Measurements from ENCODE around the gene BACH2.

The BACH2 gene

DNA sequence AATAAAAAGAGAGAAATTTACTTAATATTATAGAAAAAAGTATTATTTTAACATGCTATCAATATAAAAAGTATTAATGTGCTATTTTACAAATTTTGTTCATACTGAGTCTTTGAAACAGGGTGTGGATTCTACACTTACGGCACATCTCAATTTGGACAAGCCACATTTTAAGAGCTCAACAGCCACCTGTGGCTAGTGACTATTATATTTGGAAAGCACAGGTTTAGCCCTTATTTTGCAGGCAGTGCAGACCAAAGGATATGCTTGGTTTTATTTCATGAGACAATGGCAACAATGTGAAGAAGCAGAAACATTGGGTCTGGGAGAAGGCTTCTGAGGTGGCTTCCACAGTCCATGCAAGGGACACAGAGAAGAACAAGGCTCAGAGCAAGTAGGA lies 74.6 kb downstream of the BACH2 start:
- no peak overlapping the region for H3K4me3 ChIP-seq (ENCODE audit: extremely low read depth, insufficient read depth, low read length, poor library complexity, severe bottlenecking)
- H3K27ac ChIP-seq (ENCODE audit: low read depth, low read length, severe bottlenecking), result no peak overlapping the region
- peaks cover 21% of the 10 kb centered on the region for H3K9me3 ChIP-seq (ENCODE audit: control insufficient read depth, low read length)
- H3K4me1 ChIP-seq (ENCODE audit: control insufficient read depth, insufficient read depth, low read length, poor library complexity, severe bottlenecking), result peaks cover 43% of the 10 kb centered on the region
- WGBS, 2 experiments (ENCODE audit: insufficient coverage in 2 of 2), result 100% methylated on average over 1 of the region's 1 CpG; no CpG with 5 or more reads in 1 of the 2 experiments
- no peaks in the 10 kb centered on the region for H3K36me3 ChIP-seq (ENCODE audit: control insufficient read depth, insufficient read depth, low read length)

DNA sequence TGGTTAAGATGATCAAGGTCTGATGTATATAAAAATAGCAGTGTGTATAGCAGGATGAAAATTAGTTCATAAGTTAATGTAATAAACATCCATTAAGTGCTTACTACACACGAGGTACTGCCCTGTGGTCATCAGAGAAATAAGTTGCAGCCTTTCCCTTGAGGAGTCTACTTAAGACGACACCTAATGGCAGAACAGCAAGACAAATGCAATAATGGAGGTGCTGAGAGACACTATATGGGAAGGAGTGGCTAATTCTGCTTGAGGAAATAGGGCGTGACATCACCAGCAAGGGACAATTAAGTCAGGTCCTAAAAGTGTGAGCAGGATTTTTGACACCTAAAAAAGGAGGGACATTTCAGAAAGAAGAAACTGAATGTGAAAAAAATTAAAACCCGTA lies 75.2 kb downstream of the BACH2 start:
- no peak overlapping the region for H3K4me3 ChIP-seq (ENCODE audit: extremely low read depth, insufficient read depth, low read length, poor library complexity, severe bottlenecking)
- H3K4me1 ChIP-seq (ENCODE audit: control insufficient read depth, insufficient read depth, low read length, poor library complexity, severe bottlenecking), result peaks cover 44% of the 10 kb centered on the region
- H3K36me3 ChIP-seq (ENCODE audit: control insufficient read depth, insufficient read depth, low read length), result no peaks in the 10 kb centered on the region
- no peak overlapping the region for H3K27ac ChIP-seq (ENCODE audit: low read depth, low read length, severe bottlenecking)
- peaks cover 21% of the 10 kb centered on the region for H3K9me3 ChIP-seq (ENCODE audit: control insufficient read depth, low read length)
- 83 to 90% methylated on average over 3 to 4 of the region's 4 CpGs for WGBS, 2 experiments (ENCODE audit: insufficient coverage in 2 of 2)

DNA sequence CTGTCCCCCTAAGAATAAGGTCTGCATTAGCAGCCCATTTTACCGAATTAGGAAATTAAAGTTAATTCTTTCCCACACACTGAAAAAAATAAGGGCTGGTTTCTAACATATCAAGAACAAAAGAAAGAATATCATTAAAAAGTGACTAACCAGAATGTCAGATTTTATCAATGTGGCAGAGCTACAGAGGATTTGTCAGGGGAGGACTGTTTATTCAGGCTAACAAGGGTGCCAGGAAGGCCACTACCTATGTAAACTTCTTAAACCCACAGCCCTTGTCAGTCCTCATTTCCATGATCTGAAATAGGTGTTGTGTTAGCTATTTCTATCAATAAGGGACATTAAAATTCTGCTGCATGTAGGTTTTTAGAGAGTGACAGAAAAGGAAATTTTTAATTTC lies 76.4 kb downstream of the BACH2 start:
- Histone ChIP-seq H3K4me1 (ENCODE audit: control insufficient read depth, insufficient read depth, low read length, poor library complexity, severe bottlenecking) (peaks cover 49% of the 10 kb centered on the region), H3K4me3 (ENCODE audit: extremely low read depth, insufficient read depth, low read length, poor library complexity, severe bottlenecking) (no peak overlapping the region), H3K9me3 (ENCODE audit: control insufficient read depth, low read length) (peaks cover 21% of the 10 kb centered on the region), H3K27ac (ENCODE audit: low read depth, low read length, severe bottlenecking) (peak overlapping the region; percentile 99), H3K36me3 (ENCODE audit: control insufficient read depth, insufficient read depth, low read length) (no peaks in the 10 kb centered on the region)
- no CpG with 5 or more reads among the region's 1 CpG for WGBS, 2 experiments (ENCODE audit: insufficient coverage in 2 of 2)

DNA sequence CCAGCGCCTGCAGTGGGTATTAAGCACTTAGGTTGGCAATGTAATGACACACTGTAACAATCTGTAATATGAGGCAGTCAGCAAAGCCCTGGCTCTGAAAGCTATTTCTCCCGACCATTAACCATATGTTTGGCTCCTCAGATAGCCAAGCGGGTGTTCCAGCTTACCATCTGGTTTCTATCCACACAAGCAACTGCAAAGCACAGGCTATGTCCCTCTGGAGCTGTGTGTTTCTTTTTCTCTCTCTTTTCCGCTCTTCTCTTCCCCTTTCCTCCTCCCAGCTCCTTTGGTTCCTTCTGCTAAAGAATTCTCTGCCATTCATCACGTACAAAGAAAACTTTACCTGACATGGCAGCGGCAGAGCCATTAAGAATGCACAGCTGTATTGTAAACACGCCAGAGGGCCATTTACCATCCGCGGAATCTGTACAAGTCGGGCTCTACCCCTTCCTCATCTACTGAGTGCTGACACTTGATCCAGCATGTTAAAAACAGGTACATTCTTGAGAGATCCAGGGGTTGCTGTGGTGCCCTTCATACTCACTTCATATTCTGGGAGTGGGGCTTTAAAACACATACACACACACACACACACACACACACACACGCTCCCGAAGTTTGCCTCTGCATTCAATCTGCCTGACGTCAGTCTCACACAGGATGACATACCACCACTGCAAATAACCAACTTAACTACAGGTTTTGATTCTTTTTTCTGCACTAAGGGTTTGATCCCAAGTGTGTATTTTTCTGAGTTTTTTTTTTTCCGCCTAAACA lies 77.2 kb downstream of the BACH2 start:
- Histone ChIP-seq H3K4me1 (ENCODE audit: control insufficient read depth, insufficient read depth, low read length, poor library complexity, severe bottlenecking) (peaks cover 55% of the 10 kb centered on the region), H3K36me3 (ENCODE audit: control insufficient read depth, insufficient read depth, low read length) (no peaks in the 10 kb centered on the region), H3K4me3 (ENCODE audit: extremely low read depth, insufficient read depth, low read length, poor library complexity, severe bottlenecking) (no peak overlapping the region), H3K27ac (ENCODE audit: low read depth, low read length, severe bottlenecking) (peak overlapping the region; percentile 99), H3K9me3 (ENCODE audit: control insufficient read depth, low read length) (peaks cover 21% of the 10 kb centered on the region)
- 43 to 58% methylated on average over 13 to 14 of the region's 14 CpGs for WGBS, 2 experiments (ENCODE audit: insufficient coverage in 2 of 2)

DNA sequence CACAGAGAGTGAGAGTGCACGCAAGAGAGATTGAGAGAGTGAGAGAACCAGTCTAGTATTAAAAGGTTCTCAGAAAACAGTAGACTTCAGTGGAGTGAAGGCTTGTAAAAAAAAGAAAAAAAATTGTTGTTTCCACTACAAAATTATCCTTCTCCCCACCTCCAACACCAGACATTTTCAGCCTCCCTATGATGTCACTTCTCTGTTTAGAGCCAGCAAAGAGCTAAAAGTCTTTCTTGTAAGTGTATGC lies 77.8 kb downstream of the BACH2 start:
- WGBS, 2 experiments (ENCODE audit: insufficient coverage in 2 of 2), result no CpG with 5 or more reads among the region's 1 CpG
- Histone ChIP-seq H3K4me3 (ENCODE audit: extremely low read depth, insufficient read depth, low read length, poor library complexity, severe bottlenecking) (no peak overlapping the region), H3K36me3 (ENCODE audit: control insufficient read depth, insufficient read depth, low read length) (no peaks in the 10 kb centered on the region), H3K27ac (ENCODE audit: low read depth, low read length, severe bottlenecking) (peak overlapping the region; percentile 99), H3K9me3 (ENCODE audit: control insufficient read depth, low read length) (peaks cover 16% of the 10 kb centered on the region), H3K4me1 (ENCODE audit: control insufficient read depth, insufficient read depth, low read length, poor library complexity, severe bottlenecking) (peaks cover 55% of the 10 kb centered on the region)

DNA sequence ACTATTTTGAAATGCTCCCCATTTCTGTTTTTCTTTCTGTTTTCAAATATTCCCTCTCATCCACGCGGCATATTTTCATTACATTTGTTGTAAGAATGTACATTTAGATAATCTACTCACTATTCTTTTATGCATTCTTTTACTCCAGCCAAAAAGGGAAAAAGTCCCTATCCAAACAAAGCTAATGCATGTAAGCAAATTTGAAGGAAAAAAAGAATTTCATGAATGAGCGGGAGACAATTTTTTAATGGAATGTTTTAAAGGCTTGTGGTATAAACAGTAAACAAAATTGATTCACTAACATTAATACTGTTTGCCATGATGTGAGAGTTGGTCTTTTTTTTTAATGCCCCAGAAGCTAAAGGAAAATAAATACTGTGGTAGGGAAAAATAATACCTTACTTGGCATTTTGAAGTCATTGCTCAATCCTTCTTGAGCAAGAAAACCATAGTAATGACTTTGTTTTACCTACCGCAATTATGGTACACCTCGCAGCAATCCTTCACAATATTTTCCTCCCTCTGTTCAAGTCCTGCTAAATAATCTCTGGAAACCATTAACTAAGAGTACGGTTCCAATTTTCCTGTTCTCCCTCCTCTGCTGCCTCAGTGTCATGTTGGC lies 79.0 kb downstream of the BACH2 start:
- Histone ChIP-seq H3K36me3 (ENCODE audit: control insufficient read depth, insufficient read depth, low read length) (no peaks in the 10 kb centered on the region), H3K27ac (ENCODE audit: low read depth, low read length, severe bottlenecking) (peak overlapping the region; percentile 99), H3K4me1 (ENCODE audit: control insufficient read depth, insufficient read depth, low read length, poor library complexity, severe bottlenecking) (peaks cover 55% of the 10 kb centered on the region), H3K9me3 (ENCODE audit: control insufficient read depth, low read length) (peaks cover 3% of the 10 kb centered on the region), H3K4me3 (ENCODE audit: extremely low read depth, insufficient read depth, low read length, poor library complexity, severe bottlenecking) (peak overlapping the region; percentile 23)
- WGBS, 2 experiments (ENCODE audit: insufficient coverage in 2 of 2), result 67 to 78% methylated on average over 3 of the region's 6 CpGs

DNA sequence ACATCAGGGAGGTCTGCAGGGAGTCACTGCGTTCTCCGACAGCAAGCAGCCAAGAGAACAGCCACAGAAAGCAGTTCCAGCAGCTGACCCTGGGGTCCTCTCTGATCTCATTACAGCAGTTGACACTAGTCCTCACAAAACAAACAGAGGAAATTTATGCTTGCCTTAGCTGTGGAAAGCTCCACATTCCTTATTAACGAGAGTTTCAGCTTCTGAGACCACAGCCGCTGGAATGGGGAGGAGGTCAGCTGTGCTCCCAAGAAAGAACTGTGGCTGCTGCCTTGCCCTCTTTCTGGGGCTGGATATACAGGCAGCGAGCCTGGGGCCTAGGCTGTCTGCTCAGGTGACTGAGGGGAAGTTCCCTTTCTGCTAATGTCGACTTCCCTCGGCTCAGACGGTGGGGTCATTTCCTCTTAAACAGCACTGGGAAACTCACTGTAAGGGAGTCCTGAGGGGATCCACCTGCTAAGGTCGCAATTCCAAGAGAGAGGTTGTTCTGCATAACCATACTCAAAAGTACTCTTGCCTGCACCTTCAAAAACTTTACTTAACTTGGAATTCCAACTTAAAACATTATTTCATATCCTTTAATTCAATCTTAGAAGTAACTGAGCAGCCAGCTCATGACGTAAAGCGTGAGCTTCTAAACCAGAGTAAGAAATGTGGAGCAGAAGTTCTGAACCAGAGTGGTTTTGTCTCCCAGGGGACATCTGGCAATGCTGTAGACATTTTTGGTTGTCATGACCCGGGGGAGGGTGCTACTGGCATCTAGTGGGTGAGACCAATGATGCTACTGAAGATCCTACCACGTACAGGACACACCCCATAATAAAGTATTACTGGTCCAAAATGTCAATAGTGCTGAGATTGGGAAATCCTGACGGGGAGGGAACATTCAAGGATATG lies 80.3 kb downstream of the BACH2 start:
- Histone ChIP-seq H3K4me1 (ENCODE audit: control insufficient read depth, insufficient read depth, low read length, poor library complexity, severe bottlenecking) (peaks cover 55% of the 10 kb centered on the region), H3K9me3 (ENCODE audit: control insufficient read depth, low read length) (no peaks in the 10 kb centered on the region), H3K4me3 (ENCODE audit: extremely low read depth, insufficient read depth, low read length, poor library complexity, severe bottlenecking) (no peak overlapping the region), H3K36me3 (ENCODE audit: control insufficient read depth, insufficient read depth, low read length) (no peaks in the 10 kb centered on the region), H3K27ac (ENCODE audit: low read depth, low read length, severe bottlenecking) (peak overlapping the region; percentile 75)
- 51 to 58% methylated on average over 9 to 10 of the region's 14 CpGs for WGBS, 2 experiments (ENCODE audit: insufficient coverage in 2 of 2)

DNA sequence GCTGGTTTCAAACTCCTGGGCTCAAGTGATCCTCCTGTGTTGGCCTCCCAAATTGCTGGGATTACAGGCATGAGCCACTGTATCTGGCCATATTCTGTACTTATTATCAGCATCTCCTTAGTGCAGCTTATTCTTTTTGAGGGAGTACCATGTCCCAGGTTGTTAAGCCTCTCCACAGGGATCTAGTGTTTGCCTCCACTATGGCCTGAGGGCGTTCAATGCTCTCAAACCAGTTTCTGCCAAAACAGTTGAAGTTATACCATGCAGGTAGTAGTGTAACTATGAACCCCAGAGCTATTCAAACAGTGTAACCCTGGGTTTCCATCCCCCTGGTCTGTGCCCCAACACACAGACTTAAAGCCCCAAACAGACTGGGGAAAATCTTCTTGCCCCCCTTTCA lies 81.7 kb downstream of the BACH2 start:
- 90% methylated on average over 1 of the region's 1 CpG; no CpG with 5 or more reads in 1 of the 2 experiments for WGBS, 2 experiments (ENCODE audit: insufficient coverage in 2 of 2)
- H3K4me3 ChIP-seq (ENCODE audit: extremely low read depth, insufficient read depth, low read length, poor library complexity, severe bottlenecking), result no peak overlapping the region
- no peak overlapping the region for H3K27ac ChIP-seq (ENCODE audit: low read depth, low read length, severe bottlenecking)
- no peaks in the 10 kb centered on the region for H3K9me3 ChIP-seq (ENCODE audit: control insufficient read depth, low read length)
- H3K36me3 ChIP-seq (ENCODE audit: control insufficient read depth, insufficient read depth, low read length), result no peaks in the 10 kb centered on the region
- H3K4me1 ChIP-seq (ENCODE audit: control insufficient read depth, insufficient read depth, low read length, poor library complexity, severe bottlenecking), result peaks cover 48% of the 10 kb centered on the region

DNA sequence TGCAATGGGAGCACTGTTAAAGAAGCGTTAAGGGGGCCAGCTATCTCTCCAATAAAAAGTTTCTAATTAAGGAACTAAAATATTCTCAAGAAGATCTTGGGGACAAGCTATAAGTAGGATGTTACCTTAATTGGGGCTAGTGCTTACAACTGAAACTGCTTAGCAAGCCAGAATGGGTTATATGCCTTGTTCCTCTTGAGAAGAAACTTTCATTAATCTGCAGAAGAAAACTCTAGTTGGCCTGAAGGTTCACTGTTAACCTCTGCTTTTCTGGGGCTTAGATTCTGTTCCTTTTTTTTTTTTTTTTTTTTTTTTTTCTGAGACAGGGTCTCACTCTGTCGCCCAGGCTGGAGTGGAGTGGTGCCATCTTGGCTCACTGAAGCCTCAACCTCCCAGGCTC lies 82.2 kb downstream of the BACH2 start:
- peaks cover 43% of the 10 kb centered on the region for H3K4me1 ChIP-seq (ENCODE audit: control insufficient read depth, insufficient read depth, low read length, poor library complexity, severe bottlenecking)

DNA sequence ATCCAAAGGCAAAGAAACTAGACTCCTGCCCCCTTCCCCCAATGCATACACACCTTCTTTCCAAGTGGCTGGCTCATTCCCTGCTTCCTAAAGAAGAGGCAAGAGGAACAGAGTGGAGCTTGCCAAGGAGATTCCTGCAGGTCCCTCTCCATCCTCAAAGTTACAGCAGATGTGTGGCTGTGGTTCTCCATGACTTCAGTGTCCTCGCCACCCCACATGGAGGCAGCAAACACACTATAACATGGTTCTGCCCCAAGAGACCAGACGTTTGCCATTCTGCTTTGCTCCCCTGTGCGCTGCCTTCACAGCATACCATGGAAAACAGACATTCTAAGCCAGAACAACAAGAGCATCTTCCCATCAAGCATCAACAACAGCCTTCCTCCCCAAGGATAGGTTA lies 84.4 kb downstream of the BACH2 start:
- H3K27ac ChIP-seq (ENCODE audit: low read depth, low read length, severe bottlenecking), result no peak overlapping the region
- peaks cover 26% of the 10 kb centered on the region for H3K4me1 ChIP-seq (ENCODE audit: control insufficient read depth, insufficient read depth, low read length, poor library complexity, severe bottlenecking)
- no peak overlapping the region for H3K4me3 ChIP-seq (ENCODE audit: extremely low read depth, insufficient read depth, low read length, poor library complexity, severe bottlenecking)
- 90 to 100% methylated on average over 1 to 2 of the region's 3 CpGs for WGBS, 2 experiments (ENCODE audit: insufficient coverage in 2 of 2)
- no peaks in the 10 kb centered on the region for H3K9me3 ChIP-seq (ENCODE audit: control insufficient read depth, low read length)
- no peaks in the 10 kb centered on the region for H3K36me3 ChIP-seq (ENCODE audit: control insufficient read depth, insufficient read depth, low read length)

More for the DNA sequence above, 82.2 kb downstream of the BACH2 start:
- Histone ChIP-seq H3K4me3 (ENCODE audit: extremely low read depth, insufficient read depth, low read length, poor library complexity, severe bottlenecking) (no peak overlapping the region), H3K9me3 (ENCODE audit: control insufficient read depth, low read length) (no peaks in the 10 kb centered on the region), H3K27ac (ENCODE audit: low read depth, low read length, severe bottlenecking) (no peak overlapping the region), H3K36me3 (ENCODE audit: control insufficient read depth, insufficient read depth, low read length) (no peaks in the 10 kb centered on the region)
- 100% methylated on average over 1 of the region's 2 CpGs; no CpG with 5 or more reads in 1 of the 2 experiments for WGBS, 2 experiments (ENCODE audit: insufficient coverage in 2 of 2)

All from mesodermal cell (in vitro differentiated cells).